NCI-H2171 treated with DMSO at 0.1 percent for 48 hours (cell line): Measurements from ENCODE around the gene SLC4A1.

ENCODE experiments used
- DNase-seq: peaks from one replicate; lab custom pipeline; 2025; lab: John Stamatoyannopoulos, UW

The SLC4A1 gene

DNA sequence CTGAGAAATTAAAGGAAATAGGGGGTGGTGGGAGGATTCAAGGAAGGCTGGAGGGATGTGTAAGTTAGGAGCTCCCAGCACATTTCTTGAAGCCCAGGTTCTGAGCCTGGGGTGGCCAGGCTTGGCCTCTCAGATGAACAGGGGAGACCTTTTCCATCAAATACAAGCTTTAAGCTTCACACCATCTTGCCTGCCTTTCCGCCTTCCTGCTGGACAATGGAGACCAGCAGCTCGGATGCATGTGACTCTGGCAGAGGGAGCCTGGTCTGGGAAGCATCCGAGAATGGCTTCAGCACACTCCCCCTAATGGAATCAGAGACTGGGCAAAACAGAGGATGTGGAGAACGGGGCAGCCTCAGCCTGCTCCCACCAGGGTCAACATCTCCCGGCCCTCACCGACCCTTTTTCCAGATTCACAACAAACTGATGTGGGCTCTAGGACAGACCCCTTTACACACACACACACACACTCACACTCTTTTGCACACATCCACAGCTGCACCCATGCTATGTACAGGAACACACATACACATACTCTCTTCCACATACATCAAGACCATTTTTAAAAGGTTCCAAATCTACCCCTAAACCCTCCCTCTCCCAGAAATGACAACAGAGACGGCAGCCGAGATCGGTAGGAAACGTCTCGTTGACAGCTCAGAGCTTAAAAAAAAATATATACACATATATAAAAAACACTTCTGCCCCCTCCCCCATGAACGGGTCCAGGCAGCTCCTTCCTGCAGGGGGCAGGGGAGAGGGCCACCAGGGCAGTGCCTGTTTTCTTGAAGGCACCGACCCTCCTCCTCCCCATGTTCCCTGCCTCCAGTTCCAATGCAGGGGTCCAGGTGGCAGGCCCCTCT lies 61.7 kb downstream of the SLC4A1 start:
- DNase-seq: no peak

DNA sequence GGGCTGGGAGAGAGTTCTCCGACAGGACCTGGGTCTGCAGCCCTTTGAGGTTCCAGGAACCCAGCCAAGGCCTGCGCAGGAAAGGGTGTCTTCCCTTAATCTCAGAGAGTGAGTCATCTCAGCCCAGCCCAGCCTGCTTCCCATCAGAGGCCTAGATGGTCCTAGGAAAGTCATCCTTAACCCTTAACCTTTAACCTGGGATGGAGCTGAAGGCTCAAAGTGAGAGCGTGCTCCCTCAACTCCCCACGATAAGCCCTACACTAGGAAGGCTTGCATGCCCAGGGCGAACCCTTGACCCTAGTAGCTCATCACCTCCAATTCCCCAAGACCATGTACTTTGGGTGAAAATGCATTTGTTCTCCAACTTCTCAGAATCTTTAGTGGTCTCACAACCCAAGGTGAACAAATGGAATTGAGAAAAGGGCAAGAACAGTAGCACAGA lies 63.5 kb downstream of the SLC4A1 start:
- DNase-seq: no peak

DNA sequence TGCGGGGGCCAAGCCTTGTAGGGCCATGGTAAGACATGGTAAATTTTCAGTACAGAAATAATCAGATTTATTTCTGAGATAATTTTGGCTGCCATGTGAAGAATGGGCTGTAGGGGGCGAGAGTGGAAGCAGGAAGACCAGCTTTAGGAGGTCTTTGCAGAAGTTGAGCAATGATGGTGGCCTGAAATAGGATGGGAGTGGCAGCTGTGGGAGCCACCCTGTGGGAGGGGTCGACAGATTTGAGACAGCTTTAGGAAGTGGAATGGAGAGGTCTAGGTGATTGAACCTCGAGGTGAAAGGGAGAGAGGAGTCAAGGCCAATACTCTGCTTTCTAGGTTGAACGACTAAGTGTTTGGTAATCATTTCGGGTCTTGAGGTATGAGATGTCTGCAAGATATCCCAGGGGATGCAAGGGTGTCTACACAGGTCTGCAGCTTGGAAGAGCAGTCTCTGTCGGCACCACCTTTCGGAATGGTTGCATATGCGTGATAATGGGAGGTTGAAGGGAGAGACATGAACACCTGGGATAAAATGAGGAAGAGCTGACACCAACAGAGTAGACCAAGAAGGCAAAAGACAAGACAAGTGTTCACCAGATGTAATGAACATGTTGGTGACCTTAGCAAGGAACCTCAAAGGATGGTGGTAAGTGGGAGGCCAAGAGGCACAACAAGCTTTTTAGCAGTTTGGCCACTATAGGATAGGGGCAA lies 64.0 kb downstream of the SLC4A1 start:
- peak; percentile 34 for DNase-seq

DNA sequence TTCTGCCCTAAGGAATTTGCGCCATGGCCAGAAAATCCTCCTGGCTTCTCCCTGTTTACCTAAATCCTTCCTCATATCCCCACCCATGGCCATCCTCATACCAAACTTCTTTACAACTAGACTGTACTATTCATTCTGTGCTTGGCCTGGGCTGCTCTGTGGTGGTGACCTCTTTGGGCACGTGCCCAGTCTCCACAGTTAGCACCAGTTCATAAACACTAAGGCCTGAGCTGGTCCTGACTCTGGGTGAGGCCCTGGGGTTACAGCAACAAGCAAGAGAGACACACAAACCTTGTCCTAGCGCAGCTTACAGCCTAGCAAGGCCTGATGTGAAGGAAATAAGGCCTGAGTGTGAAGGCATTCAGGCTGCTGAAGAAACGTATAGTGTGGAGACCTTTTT lies 65.2 kb downstream of the SLC4A1 start:
- DNase-seq: no peak

DNA sequence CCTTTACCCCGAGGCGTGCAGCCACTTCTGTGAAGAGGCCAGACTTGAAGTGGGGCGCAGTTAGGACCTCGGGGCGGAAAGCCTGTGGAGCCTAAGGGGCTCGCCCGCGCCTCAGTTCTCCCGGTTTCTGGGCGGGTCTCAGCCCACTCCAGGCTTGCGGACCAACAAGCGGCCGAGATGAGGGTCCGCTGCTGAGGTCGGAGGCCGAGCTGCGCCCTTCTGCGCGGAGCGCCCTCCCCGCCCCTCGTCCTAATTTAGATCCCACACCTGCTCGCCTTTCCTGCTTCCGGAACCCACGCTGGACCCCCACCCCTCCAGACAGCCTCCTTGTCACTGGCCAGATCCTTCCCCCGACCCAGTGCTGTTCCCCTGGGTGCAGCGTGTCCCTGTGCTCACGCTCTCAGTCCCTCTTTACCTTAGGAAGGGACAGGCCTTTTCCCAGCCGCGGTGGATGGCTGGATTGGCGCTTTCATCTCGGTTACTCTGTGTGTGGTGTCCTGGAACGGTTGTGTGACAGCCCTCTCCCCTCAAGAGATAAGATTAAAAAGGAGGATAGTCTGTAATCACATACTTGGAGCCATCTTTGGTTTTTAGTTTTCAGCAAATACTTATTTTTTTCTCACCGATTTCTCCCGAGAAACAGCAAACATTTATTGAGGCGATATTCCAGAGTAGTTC lies 67.3 kb downstream of the SLC4A1 start:
- peak; percentile 54 for DNase-seq

DNA sequence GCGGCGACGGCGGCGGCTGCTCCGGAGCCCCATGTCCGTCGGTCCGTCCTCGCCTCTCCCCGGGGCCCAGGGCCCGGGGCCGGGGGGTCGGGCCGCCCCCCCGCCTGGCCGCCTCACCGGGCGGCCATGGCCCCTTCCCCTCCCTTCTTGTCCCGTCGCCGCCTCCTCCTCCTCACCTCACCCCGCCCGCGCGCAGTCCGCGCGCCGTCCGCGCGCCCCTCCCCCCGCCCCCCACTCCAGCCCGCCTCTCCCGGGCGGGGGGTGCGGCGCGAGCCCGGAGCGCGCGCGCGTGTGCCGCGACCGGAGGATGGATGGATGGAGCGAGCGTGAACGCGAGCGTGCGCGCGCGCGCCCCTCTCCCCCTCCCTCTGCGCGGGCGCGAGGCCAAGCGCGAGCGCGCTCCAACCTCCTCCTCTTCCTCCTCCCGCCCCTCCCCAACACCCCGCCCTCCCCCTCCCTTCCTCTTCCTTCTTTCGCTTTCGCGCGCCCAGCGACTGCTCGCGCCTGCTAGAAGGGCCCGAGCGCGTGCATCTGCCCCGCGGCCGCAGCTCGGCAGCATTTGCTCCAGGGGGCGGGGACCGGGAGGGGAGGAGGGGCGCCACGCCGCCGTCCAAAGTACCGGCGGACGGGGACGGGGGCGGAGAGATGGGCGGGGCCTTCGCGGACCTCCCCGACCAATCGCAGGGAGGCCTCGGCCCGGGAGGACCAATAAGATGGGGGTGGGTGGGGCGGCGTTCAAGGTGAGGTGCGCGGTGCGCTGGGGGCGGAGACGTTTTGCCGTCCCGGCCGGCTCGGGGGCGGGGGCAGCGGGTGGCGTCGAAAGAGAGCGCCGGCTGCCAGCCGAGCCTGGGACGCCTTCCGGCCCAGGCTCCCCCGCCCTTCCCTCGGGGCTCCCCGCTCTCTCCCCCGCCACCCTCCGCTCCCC lies 68.1 kb downstream of the SLC4A1 start, which contains the start of gene ATXN7L3:
Gene ATXN7L3, minus strand, starts transcription at position 332 of the 925 bp plus-strand sequence. CDS start 1,814 bp downstream, outside the sequence.
- peak; percentile 94 for DNase-seq

DNA sequence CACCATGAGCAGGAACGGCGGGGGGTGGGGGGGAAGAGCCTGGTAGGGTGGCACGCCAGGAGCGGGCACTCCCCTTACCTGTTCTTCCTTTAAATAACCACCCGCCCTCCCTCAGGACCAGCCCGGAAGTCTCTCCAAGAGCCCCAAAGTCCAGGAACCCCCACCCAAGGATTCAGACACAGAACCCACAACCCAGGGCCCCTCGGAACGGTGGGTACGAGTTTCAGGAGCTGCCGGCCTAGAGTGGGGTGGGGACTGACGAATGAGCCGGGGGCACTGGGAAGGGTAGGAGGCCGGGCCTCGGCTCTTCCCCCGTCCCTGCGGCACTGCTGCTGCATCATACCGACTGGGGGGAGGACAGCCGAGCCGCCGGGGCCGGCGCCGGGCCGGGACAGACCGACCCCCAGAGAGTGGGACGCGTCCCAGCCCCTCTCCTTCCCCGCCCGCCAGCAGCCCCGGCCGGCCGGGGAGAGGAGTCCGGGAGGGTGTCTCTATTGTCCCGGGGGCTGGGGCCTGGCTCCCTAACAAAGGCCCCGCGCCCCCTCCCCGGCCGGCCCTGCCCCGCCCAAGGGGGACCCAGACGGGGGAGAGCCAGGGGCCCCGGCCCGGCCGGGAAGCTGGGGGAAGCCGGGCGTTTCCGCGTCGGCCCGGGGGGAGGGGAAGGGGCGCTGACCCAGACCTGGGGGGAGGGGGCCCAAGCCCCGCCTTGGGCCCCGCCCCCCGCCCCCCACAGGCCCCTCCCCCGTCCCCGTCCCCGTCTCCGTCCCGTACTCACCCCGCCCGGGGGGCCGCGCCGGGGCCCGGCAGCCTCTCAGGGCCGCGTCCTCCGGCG lies 69.0 kb downstream of the SLC4A1 start:
- peak; percentile 44 for DNase-seq
